SJCRH30 (cell line): ENCODE data around the gene FBP1. TPM values are rescaled to one million over a fixed set of nuclear protein-coding genes. Genes with fewer than 3 reads are reported as not detected.
"Not testable (repeated sequence)": the region's sequence is repeated elsewhere in the genome, so short reads cannot be mapped to it uniquely, and the experiment has no call there.

ENCODE experiments used
- DNase-seq, 2 experiments: peaks; one replicate each; pipeline ENCODE4 v3.0.0-alpha.2; 2015 to 2020
- H3K27ac ChIP-seq: fragments of 250-450 bp; sonication (Bioruptor Pico); 2 replicates; pipeline ENCODE4 v1.5.1; 2020; ENCODE audit warnings: mild to moderate bottlenecking, moderate library complexity
- H3K27me3 ChIP-seq: fragments of 250-450 bp; sonication (Bioruptor Pico); 2 replicates; pipeline ENCODE4 v1.5.1; 2020; ENCODE audit warnings: mild to moderate bottlenecking, moderate library complexity
- H3K36me3 ChIP-seq: fragments of 250-450 bp; sonication (Bioruptor Pico); 2 replicates; pipeline ENCODE4 v1.5.1; 2020; ENCODE audit warnings: mild to moderate bottlenecking, moderate library complexity
- H3K4me1 ChIP-seq: fragments of 250-450 bp; sonication (Bioruptor Pico); 2 replicates; pipeline ENCODE4 v1.5.1; 2020; ENCODE audit warnings: mild to moderate bottlenecking, moderate library complexity
- H3K4me3 ChIP-seq: fragments of 250-450 bp; sonication (Bioruptor Pico); 2 replicates; pipeline ENCODE4 v1.5.1; 2020; ENCODE audit warnings: mild to moderate bottlenecking, moderate library complexity
- H3K9me3 ChIP-seq: fragments of 250-450 bp; sonication (Bioruptor Pico); replicated peaks from 2 replicates; pipeline ENCODE4 v1.5.1; 2020; ENCODE audit warnings: mild to moderate bottlenecking, moderate library complexity
- total RNA-seq: library from RNA; depleted of rRNA; stranded (reverse); fragments of >200 nt; shearing (Covaris generic); gene quantifications from 2 replicates; pipeline ENCODE4 v1.2.3, GENCODE V29; 2014

Gene FBP1
- total RNA-seq, 1 experiment from 2014 or later = not detected

GRCh38 chr9:94586814-94587213 lies 52.5 kb downstream of the FBP1 start:
- H3K4me3 ChIP-seq = no peak overlapping the region
- no peak overlapping the region for H3K27ac ChIP-seq
- no peaks in the 10 kb centered on the region for H3K36me3 ChIP-seq
- no peaks in the 10 kb centered on the region for H3K9me3 ChIP-seq
- no peak for DNase-seq
- no peaks in the 10 kb centered on the region for H3K4me1 ChIP-seq
- no peaks in the 10 kb centered on the region; the same call in 1 of the 2 replicates for H3K27me3 ChIP-seq

DNA sequence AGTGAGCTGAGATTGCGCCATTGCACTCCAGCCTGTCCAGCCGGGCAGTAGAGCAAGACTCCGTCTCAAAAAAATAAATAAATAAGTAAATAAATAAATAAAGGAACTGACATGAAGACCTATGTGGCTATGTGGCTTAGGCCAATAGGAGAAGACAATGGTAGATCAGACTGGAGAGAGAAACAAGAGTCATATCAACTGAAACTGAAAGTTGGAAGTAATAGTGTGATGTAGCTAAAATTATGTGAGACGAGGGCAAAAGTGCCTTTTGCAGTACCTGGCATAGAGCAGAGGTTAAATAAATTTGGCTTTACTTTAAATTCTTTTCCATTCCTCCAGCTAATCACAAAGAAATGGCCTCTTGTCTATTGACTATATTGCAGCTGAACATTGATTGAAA lies 53.0 kb downstream of the FBP1 start:
- Histone ChIP-seq H3K9me3 (no peaks in the 10 kb centered on the region), H3K27me3 (no peaks in the 10 kb centered on the region; the same call in 1 of the 2 replicates), H3K36me3 (no peaks in the 10 kb centered on the region), H3K4me1 (no peaks in the 10 kb centered on the region), H3K27ac (no peak overlapping the region), H3K4me3 (no peak overlapping the region)
- no peak for DNase-seq

DNA sequence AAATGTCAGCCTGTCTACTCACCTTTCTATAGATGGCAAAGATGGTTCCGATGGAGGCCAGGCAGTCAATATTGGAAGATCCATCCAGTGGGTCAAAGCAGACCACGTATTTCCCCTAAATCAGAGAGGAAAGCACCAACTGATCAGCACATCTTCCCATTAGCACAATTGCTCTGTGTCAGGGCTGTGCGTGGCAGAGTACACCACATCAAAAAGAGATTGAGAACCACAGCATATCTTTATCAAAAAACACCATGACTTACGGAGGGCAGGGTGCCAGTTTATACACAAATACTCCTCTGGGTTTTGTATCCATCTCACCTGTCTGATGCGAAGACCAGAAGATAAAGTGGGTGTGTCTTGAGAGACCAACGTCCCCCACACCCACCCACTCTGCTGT lies 54.8 kb downstream of the FBP1 start:
- Histone ChIP-seq H3K9me3 (no peaks in the 10 kb centered on the region), H3K4me1 (no peaks in the 10 kb centered on the region), H3K4me3 (no peak overlapping the region), H3K27ac (no peak overlapping the region), H3K36me3 (no peaks in the 10 kb centered on the region), H3K27me3 (no peaks in the 10 kb centered on the region; the same call in 1 of the 2 replicates)
- no peak for DNase-seq

GRCh38 chr9:94581728-94582127 lies 57.6 kb downstream of the FBP1 start:
- DNase-seq = no peak
- Histone ChIP-seq H3K27ac (no peak overlapping the region), H3K27me3 (no peaks in the 10 kb centered on the region), H3K4me1 (no peaks in the 10 kb centered on the region), H3K4me3 (no peak overlapping the region), H3K9me3 (no peaks in the 10 kb centered on the region), H3K36me3 (no peaks in the 10 kb centered on the region)

- DNase-seq = no peak
- Histone ChIP-seq H3K4me1 (no peaks in the 10 kb centered on the region), H3K36me3 (no peaks in the 10 kb centered on the region), H3K4me3 (no peak overlapping the region), H3K27me3 (no peaks in the 10 kb centered on the region), H3K27ac (no peak overlapping the region), H3K9me3 (no peaks in the 10 kb centered on the region)
Measured at GRCh38 chr9:94577571-94577970, 61.7 kb downstream of the FBP1 start.

GRCh38 chr9:94577036-94577435 lies 62.3 kb downstream of the FBP1 start:
- no peaks in the 10 kb centered on the region for H3K9me3 ChIP-seq
- DNase-seq = no peak
- H3K4me1 ChIP-seq = no peaks in the 10 kb centered on the region
- H3K27me3 ChIP-seq = no peaks in the 10 kb centered on the region
- no peaks in the 10 kb centered on the region for H3K36me3 ChIP-seq
- H3K4me3 ChIP-seq = no peak overlapping the region
- H3K27ac ChIP-seq = no peak overlapping the region

- Histone ChIP-seq H3K27me3 (no peaks in the 10 kb centered on the region), H3K9me3 (no peaks in the 10 kb centered on the region), H3K4me3 (no peak overlapping the region), H3K27ac (no peak overlapping the region), H3K4me1 (no peaks in the 10 kb centered on the region), H3K36me3 (no peaks in the 10 kb centered on the region)
- DNase-seq = no peak
Measured at GRCh38 chr9:94576131-94576530, 63.2 kb downstream of the FBP1 start.

GRCh38 chr9:94568972-94569712 lies 70.2 kb downstream of the FBP1 start:
- Histone ChIP-seq H3K9me3 (no peaks in the 10 kb centered on the region; the same call in 1 of the 2 replicates), H3K27me3 (no peaks in the 10 kb centered on the region), H3K36me3 (no peaks in the 10 kb centered on the region), H3K4me3 (no peak overlapping the region), H3K27ac (no peak overlapping the region), H3K4me1 (no peaks in the 10 kb centered on the region)
- no peak for DNase-seq

DNA sequence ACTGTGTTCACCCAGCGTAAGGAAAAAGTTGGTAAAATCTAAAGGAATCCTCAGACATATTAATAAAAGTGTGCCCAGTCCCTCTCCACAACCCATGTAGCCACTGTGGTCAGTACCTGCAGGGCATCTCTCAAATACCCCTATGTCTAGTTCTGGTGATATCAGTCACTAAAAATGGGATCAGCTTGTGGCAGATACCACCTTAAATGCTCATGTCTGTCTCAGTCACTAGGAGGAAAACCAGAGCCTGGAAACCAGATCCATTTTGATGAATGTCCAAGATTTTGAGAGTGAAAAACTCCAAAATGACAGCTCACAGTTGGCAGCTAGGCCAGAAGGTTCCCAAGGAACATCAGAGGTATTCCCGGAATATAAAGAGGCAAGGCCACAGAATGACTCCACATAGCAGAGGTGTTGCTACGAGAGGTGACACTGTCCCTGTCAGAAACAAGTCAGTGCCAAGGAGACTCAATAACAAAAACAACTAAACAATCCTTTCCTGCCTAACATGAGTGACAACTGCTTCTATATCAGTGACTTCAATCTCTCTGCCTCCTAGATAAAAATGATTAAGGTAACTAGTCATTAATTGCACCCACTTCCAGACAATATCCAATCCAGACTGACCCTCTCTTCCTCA lies 70.9 kb downstream of the FBP1 start:
- Histone ChIP-seq H3K36me3 (no peaks in the 10 kb centered on the region), H3K4me1 (no peaks in the 10 kb centered on the region), H3K27ac (no peak overlapping the region), H3K4me3 (no peak overlapping the region), H3K27me3 (no peaks in the 10 kb centered on the region), H3K9me3 (no peaks in the 10 kb centered on the region; the same call in 1 of the 2 replicates)
- no peak for DNase-seq

- no peaks in the 10 kb centered on the region for H3K27me3 ChIP-seq
- H3K4me1 ChIP-seq = no peaks in the 10 kb centered on the region
- no peak overlapping the region for H3K4me3 ChIP-seq
- no peaks in the 10 kb centered on the region for H3K36me3 ChIP-seq
- H3K9me3 ChIP-seq = no peaks in the 10 kb centered on the region; the same call in 1 of the 2 replicates
- no peak for DNase-seq
- no peak overlapping the region for H3K27ac ChIP-seq
Measured at GRCh38 chr9:94567271-94567670, 72.0 kb downstream of the FBP1 start.

DNA sequence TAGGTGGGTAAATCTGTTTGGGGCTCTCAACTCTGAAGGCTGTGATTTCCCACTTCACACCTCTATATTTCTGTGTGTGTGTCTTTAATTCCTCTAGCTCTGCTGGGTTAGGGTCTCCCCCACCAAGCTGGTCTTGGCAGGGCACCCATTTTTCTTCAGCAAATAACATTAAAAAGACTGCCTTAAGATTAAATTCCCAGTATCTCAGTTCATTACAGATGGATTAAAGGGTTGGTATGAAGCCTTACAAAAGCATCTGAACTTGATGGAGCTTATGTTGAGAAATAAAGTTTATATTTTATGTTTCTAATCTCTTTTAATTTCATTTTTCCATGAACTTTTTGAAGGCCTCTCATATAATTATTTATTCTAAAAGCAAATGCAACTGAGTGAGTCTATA lies 72.8 kb downstream of the FBP1 start:
- no peak overlapping the region for H3K4me3 ChIP-seq
- H3K27ac ChIP-seq = no peak overlapping the region
- H3K9me3 ChIP-seq = no peaks in the 10 kb centered on the region; the same call in 1 of the 2 replicates
- H3K27me3 ChIP-seq = no peaks in the 10 kb centered on the region
- H3K4me1 ChIP-seq = no peaks in the 10 kb centered on the region
- no peaks in the 10 kb centered on the region for H3K36me3 ChIP-seq
- no peak for DNase-seq

DNA sequence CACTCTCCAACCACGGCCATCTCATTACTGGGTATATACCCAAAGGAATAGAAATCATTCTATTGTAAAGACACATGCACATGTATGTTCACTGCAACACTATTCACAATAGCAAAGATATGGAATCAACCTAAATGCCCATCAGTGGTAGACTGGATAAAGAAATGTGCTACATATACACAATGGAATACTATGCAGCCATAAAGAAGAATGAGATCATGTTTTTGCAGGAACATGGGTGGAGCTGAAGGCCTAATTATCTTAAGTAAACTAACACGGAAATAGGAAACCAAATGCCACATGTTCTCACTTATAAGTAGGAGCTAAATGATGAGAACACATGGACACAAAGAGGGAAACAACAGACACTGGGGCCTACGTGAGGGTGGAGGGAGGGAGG lies 75.0 kb downstream of the FBP1 start:
- not testable (repeated sequence) for H3K27ac ChIP-seq, DNase-seq, H3K9me3 ChIP-seq

DNA sequence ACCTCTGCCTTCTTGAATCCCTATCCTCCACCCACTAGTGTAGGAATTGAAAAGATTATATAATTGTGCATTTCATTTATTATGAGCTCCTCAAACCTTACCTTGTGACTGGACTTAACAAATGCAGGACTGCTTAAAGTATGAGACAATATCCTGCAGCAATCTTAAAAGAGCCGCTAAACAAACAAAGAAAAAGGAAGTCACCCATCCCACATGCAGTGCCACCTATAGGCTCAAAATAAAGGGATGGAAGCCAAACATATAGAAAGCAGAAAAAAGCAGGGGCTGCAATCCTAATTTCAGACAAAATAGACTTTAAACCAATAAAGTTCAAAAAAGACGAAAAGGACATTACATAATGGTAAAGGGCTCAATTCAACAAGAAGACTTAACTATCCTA lies 75.8 kb downstream of the FBP1 start:
- H3K4me3 ChIP-seq = no peak overlapping the region
- no peak overlapping the region for H3K27ac ChIP-seq
- H3K27me3 ChIP-seq = no peaks in the 10 kb centered on the region
- no peaks in the 10 kb centered on the region for H3K4me1 ChIP-seq
- no peaks in the 10 kb centered on the region for H3K36me3 ChIP-seq
- H3K9me3 ChIP-seq = no peaks in the 10 kb centered on the region; the same call in 1 of the 2 replicates
- no peak for DNase-seq

More for the DNA sequence above, 75.0 kb downstream of the FBP1 start:
- H3K27me3 ChIP-seq, H3K4me1 ChIP-seq, H3K36me3 ChIP-seq, H3K4me3 ChIP-seq: not testable (repeated sequence)

GRCh38 chr9:94560237-94560636 lies 79.1 kb downstream of the FBP1 start:
- no peak overlapping the region for H3K27ac ChIP-seq
- H3K36me3 ChIP-seq = no peaks in the 10 kb centered on the region
- H3K9me3 ChIP-seq = no peaks in the 10 kb centered on the region; the same call in 1 of the 2 replicates
- H3K27me3 ChIP-seq = no peaks in the 10 kb centered on the region
- H3K4me3 ChIP-seq = no peak overlapping the region
- no peak for DNase-seq
- H3K4me1 ChIP-seq = no peaks in the 10 kb centered on the region

DNA sequence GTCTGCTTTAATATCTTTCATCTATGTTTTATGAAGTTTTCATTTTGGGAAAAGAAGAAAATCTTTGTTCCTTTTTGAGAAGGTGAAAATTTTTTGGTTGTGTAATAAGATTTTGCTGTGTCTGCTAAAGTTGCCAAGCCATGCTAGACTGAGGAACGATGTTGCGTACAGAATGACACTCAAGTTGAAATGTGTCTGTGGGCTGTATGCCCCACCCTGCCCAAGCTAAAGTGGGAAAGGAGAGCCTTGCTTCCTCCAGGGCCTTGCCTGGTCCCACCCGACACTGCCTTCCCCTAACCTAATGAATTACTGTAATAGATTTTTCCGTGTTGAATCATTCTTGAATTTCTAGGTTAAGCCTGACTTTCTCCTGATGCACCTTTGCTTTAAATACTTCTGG lies 81.9 kb downstream of the FBP1 start:
- Histone ChIP-seq H3K4me1 (no peaks in the 10 kb centered on the region), H3K9me3 (no peaks in the 10 kb centered on the region), H3K36me3 (no peaks in the 10 kb centered on the region), H3K27ac (no peak overlapping the region), H3K4me3 (no peak overlapping the region), H3K27me3 (no peaks in the 10 kb centered on the region)
- no peak for DNase-seq
